NCI-H2107 treated with DMSO at 0.1 percent for 48 hours (cell line): Measurements from ENCODE around the gene FLT3LG.

Source experiments
- DNase-seq: peaks from one replicate; lab custom pipeline; 2025; ENCODE audit not compliant: unreplicated experiment; lab: John Stamatoyannopoulos, UW

Gene FLT3LG, protein sequence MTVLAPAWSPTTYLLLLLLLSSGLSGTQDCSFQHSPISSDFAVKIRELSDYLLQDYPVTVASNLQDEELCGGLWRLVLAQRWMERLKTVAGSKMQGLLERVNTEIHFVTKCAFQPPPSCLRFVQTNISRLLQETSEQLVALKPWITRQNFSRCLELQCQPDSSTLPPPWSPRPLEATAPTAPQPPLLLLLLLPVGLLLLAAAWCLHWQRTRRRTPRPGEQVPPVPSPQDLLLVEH

DNA sequence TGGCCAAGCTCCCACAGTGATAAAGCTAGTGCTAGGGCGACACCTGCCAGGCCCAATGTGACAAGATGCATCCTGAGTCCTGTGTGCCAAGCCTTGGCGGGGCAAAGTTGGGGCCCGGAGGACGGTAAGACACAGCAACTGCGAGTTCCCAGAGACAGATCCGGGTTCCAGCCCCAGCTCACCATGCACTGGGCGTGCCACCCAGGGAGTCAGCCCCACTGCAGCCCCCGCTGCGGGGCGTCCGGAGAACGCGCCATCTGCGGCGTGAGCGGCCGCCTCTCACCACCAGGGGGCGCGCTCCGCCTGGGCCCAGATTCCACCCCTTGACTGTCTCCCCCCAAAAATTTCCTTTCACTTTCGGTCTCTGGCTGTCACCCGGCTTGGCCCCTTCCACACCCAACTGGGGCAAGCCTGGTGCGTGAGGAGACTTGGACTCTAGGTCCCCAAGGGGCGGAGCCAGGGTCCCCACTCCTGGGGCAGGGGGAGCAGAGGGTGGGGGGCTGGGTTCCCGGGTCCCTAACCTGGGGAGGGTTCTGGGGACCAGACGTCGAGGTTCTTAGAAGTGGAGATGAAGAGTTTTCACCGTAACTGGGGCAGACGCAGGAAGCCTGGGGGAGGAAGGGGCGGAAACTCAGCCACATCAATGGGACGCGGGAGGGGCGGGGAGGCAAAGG is at the start of gene FLT3LG:
FLT3LG (plus strand) TSS at position 348 of the 674 bp plus-strand sequence. CDS start 425 bp downstream, outside the sequence.
- DNase-seq: peak; percentile 82

DNA sequence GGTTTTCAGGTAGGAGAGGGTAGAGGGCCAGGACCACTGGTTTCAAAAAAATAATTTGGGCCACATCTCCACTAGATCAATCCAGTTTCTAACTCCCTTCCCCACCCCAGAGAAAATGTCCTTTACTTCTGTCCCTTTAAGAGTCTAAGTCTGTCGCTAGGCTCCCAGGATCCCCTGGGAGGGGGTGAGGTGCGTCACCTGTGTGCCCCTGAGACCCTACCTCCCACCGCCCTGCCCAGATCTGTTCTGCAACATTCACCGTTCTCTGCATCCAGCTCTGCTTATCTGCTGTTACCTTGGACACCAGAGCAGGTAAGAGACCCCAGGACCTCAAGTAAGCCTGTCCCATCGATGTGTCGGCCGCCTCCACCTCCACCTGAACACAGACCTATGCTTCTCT is 48.8 kb upstream of the FLT3LG start, which contains the start of gene GFY:
GFY (plus strand) TSS at position 211 of the 400 bp plus-strand sequence. CDS start 1,043 bp downstream, outside the sequence.
- no peak for DNase-seq

DNA sequence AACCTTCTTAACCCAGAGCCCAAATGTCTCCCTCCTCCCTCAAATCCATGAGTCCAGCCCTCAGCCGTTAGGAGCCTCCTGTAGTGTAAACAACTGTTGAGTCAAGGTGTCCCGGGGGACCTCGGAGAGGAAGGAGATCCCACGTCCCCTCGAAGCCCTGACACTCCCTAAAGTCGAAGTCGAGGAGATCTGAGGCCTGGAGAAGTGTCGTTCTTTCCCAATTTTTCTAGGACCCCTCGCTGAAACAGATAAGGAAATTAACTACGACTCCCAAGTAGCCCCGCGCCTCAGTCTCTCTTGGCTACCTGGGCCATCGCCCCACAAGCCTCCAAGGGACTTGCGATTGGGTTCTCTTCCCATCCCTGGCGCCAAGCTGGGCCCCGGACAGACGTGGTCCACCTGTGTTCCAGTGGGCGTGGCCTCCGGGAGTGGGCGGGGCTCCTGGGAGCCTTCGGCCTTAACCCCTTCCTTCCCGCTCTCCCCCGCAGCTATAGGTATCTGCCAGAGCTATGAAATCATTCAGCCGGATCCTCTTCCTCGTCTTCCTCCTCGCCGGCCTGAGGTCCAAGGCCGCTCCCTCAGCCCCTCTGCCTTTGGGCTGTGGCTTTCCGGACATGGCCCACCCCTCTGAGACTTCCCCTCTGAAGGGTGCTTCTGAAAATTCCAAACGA is 48.0 kb upstream of the FLT3LG start:
- DNase-seq: no peak

- no peak for DNase-seq
These were observed 46.7 kb upstream of the FLT3LG start for GRCh38 chr19:49427339-49427738.

GRCh38 chr19:49427855-49428546 is 46.0 kb upstream of the FLT3LG start:
- no peak for DNase-seq

GRCh38 chr19:49428547-49429451 is 45.2 kb upstream of the FLT3LG start:
- DNase-seq: no peak

DNA sequence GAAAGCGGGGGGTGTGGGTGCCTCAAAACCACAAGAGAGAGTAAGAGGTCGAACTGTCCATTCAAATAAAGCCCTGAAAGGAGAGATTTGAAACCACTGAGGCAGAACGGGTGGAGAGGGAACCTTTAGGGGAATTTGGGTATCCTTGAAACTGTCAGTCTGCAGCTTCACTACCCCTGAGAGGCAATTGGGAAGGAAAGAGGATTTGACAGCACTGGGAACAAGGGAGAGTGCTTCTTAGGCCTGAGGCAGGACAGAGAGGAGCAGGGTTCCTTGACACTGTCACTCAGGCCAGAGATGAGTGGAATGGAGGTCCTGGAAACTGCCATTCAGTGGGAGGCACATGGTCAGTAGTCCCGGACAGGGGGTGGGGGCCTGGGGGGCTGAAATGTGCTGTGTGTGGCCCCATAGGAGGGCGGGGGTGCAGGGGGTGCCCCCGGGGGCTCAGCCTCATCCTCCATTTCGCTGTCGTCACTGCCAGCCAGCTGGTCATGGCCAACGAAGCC is 43.8 kb upstream of the FLT3LG start:
- peak; percentile 23 for DNase-seq

DNA sequence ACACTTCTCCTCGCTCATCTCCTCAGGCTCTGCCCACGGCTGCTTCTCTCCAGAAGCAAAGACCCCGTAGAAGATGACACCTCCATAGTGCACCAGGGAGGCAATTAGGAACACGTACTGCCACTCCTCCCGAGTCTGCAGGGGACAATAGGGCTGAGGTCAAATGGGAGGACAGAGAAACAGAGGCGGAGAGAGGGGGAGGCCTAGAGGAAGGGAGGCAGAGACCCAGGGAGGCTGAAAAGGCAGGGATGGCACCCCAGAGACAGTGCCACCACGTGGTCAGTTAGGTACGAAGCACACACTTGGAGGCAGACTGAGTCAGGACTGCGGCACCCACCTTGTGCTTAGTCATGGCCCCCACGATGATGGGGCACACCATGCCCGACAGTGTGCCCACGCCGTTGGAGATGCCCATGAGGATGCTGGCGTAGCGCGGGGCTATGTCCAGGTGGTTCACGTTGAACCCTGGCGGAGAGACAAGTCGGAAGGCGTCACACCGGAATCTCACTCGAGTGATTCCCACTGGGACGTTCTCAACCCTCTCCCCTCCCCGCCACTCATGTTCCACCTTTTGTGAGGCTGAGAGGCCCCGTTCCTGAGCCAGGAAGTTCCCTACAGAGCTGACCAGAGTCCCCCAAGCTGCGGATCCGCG is 43.2 kb upstream of the FLT3LG start:
- no peak for DNase-seq

GRCh38 chr19:49431330-49431749 is 42.7 kb upstream of the FLT3LG start:
- DNase-seq: no peak

GRCh38 chr19:49432141-49433073 is 41.6 kb upstream of the FLT3LG start:
- no peak for DNase-seq

- DNase-seq: no peak
These were observed 40.6 kb upstream of the FLT3LG start for GRCh38 chr19:49433240-49433901.

- DNase-seq: no peak
These were observed 39.0 kb upstream of the FLT3LG start for GRCh38 chr19:49434907-49435583.

DNA sequence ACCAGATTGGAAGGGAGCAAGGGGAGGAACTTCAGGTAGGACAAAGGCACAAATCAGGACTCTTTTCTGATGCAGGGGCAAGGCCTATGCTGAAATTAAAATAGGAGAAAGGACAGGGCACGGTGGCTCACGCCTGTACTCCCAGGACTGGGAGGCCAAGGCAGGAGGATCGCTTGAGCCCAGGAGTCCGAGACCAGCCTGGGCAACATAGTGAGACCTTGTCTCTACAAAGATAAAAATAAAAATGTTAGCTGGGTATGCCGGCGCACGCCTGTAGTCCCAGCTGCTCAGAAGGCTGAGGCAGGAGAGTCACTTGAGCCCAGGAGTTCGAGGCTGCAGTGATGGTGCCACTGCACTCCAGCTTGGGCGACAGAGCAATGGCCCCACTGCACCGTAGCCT is 38.3 kb upstream of the FLT3LG start:
- DNase-seq: no peak

DNA sequence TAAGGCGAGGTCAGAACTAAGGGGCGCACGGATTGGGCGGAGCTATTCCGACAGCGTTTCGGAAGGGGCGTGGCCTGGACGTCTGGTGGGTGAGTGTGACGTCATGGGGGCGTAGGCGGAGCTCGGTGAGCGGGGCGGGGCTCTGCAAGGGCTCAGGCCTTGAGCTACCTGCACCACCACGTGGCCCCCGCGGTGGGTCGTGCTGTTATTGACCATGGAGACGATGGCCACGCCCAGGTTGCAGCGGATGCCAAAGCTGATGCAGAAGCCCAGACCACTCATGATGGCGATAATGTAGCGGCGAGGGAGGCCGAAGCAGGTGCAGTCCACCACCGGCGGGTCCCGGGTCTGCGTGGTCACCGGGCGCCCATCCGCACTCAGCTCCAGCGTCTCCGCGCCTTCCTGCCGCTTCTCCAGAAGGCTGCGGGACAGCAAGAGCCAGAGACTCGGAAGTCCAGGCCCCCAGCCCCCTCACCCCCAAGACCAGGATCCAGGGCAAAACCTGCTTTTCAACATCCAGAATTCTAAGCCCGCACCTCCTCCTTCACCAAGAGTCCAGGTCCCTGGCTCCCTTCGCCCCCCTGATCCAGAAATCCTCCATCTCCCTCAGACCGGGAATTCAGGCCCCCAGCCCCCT is 37.5 kb upstream of the FLT3LG start:
- DNase-seq: no peak

GRCh38 chr19:49437231-49437630 is 36.8 kb upstream of the FLT3LG start:
- no peak for DNase-seq

- no peak for DNase-seq
These were observed 35.8 kb upstream of the FLT3LG start for GRCh38 chr19:49438261-49438660.

DNA sequence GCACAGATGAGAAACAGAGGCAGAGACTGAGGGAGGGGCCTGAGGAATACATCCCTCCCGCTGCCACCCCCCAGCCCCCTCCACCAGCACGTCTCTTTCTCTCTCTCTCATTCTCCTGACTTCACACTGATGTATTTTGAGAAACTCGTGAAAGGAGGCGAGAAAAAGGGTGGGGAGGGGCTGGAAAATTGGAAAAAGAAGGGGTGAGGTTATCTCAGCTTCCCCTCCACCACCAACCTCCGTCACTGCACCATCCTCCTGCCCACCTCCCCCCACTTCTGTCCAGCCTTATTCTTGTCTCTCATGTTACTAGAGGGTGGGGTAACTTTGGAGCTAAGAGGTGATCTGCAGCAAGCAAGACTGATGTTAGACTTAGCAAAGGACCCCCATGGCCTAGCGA is 34.2 kb upstream of the FLT3LG start:
- no peak for DNase-seq
